Activated T-cell treated with anti-CD3 and anti-CD28 coated beads, Interleukin-2, amount 50 U/mL, for 24 hours (primary cell): Measurements from ENCODE around the gene SLC35A1.

Source experiments
- DNase-seq: peaks from one replicate; pipeline ENCODE4 v3.0.0-alpha.2; 2020
- H3K27ac Mint-ChIP-seq: 2 replicates; pipeline ENCODE4 v1.8.0; 2020; ENCODE audit warnings: mild to moderate bottlenecking, mixed read lengths
- H3K27me3 Mint-ChIP-seq: 2 replicates; pipeline ENCODE4 v1.8.0; 2020; ENCODE audit warnings: mixed read lengths
- H3K36me3 Mint-ChIP-seq: 2 replicates; pipeline ENCODE4 v1.8.0; 2020; ENCODE audit warnings: low read depth, mixed read lengths
- H3K4me1 Mint-ChIP-seq: 2 replicates; pipeline ENCODE4 v1.8.0; 2020; ENCODE audit warnings: low read depth, mixed read lengths
- H3K4me3 Mint-ChIP-seq: 2 replicates; pipeline ENCODE4 v1.8.0; 2020; ENCODE audit warnings: mild to moderate bottlenecking, moderate library complexity, mixed read lengths
- H3K9me3 Mint-ChIP-seq: 2 replicates; pipeline ENCODE4 v1.8.0; 2020; ENCODE audit warnings: mixed read lengths

Gene SLC35A1

DNA sequence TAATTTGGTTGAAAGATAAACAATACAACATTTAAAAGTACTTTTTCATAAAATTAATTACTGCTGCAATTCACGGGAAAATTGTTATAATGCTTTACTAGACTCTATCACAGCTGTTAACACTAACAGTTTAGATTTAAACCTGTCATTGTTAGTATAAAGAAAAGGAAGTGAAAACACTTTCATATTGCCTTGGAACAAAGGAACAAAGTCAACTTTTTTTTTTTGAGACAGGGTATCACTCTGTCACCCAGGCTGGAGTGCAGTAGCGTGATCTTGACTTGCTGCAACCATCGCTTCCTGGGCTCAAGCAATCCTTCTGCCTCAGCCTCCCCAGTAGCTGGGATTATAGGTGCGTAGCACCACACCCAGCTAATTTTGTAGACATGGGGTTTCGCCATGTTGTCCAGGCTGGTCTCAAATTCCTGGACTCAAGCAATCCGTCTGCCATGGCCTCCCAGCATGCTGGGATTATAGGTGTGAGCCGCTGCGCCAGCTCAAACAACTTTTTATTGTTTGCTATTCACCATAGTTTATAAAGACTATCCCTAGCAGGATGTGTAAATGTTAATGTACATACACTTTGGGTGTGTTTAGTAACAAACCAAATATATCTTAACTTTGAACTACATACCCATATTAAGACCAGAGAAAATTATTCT is 22.1 kb downstream of the SLC35A1 start:
- H3K27ac Mint-ChIP-seq: no peak overlapping the region

DNA sequence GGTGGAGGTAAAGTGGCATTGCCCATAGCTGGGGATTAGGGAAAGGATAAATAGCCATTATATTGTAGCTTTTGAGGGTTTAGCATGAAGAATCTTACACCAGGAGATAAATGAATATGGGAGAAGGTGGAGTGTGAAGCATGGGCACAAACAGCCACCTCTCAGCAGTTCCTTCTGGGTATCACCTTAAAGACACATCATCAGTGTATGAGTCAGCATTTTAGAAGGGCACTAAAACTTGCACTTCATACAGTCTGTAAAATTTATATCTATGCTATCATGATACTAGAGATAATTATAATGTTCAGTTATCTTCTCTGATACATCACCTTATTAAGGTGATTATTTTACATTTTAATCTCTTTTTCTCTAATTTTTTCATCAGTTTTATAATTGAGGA is 25.3 kb downstream of the SLC35A1 start:
- H3K4me3 Mint-ChIP-seq: no peak overlapping the region
- H3K9me3 Mint-ChIP-seq: no peaks in the 10 kb centered on the region
- H3K36me3 Mint-ChIP-seq: peaks cover 50% of the 10 kb centered on the region
- no peak for DNase-seq
- H3K4me1 Mint-ChIP-seq: peaks cover 6% of the 10 kb centered on the region
- H3K27me3 Mint-ChIP-seq: no peaks in the 10 kb centered on the region
- peak overlapping the region; percentile 26 for H3K27ac Mint-ChIP-seq

More for the DNA sequence above, 22.1 kb downstream of the SLC35A1 start:
- Mint-ChIP-seq H3K9me3 (no peaks in the 10 kb centered on the region), H3K36me3 (peaks cover 47% of the 10 kb centered on the region), H3K4me1 (peaks cover 12% of the 10 kb centered on the region), H3K27me3 (no peaks in the 10 kb centered on the region), H3K4me3 (no peak overlapping the region)
- DNase-seq: no peak

DNA sequence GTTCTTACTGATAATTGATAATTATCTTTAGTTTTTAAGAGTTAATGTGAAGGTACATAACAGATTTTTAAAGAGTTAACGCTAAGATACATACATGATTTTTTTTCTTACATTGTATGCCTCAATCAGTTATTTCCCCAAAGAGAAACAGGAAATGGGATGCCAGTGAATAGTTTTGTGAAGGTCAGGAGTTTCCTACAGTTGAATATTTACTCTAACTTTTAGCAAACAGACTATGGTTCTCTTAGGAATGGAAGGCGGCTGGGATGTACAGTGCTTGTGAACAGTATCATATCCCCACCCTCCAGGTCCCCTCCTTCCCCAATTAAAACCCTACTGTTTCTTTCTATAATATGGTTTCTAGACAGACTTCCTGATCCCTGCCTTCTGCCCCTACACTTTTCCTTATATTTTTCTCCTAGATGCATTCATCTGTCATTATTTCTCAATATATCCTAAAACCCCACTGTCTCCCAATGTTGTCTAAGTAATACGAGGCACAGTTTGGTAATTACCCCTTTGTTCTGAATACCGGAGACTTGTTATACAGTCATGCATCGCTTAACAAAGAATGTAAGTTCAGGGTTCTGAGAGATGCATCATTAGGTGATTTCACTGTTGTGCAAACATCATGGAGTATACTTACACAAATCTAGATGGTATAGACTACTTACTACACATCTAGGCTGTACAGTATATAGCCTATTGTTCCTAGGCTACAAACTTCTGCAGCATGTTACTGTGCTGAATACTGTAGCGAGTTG is 29.2 kb downstream of the SLC35A1 start:
- Mint-ChIP-seq H3K27ac (peak overlapping the region; percentile 5), H3K27me3 (no peaks in the 10 kb centered on the region), H3K9me3 (no peaks in the 10 kb centered on the region), H3K36me3 (peaks cover 68% of the 10 kb centered on the region), H3K4me3 (no peak overlapping the region), H3K4me1 (peaks cover 10% of the 10 kb centered on the region)
- DNase-seq: no peak

DNA sequence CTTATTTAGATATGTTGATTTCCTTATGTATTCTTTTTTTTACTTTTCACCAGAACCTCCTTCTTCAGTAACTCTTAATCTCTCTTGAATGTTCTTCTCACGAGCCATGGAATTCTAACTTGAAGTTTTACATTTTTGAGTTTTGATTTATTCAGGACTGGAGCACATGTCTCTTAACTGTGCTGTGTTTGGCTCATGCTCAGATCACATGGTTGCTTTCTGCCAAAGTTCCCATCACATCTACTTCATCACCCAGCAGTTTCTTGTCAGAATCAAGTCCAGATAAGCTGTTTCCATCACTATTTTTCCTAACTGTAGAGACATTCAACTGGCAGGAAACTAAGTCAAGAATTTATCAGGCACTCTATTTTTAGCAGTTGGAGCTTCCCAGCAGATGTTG is 31.7 kb downstream of the SLC35A1 start:
- H3K27ac Mint-ChIP-seq: peak overlapping the region; percentile 13
- H3K9me3 Mint-ChIP-seq: no peaks in the 10 kb centered on the region
- H3K27me3 Mint-ChIP-seq: no peaks in the 10 kb centered on the region
- no peak for DNase-seq
- peaks cover 75% of the 10 kb centered on the region for H3K36me3 Mint-ChIP-seq
- peaks cover 10% of the 10 kb centered on the region for H3K4me1 Mint-ChIP-seq
- H3K4me3 Mint-ChIP-seq: no peak overlapping the region

DNA sequence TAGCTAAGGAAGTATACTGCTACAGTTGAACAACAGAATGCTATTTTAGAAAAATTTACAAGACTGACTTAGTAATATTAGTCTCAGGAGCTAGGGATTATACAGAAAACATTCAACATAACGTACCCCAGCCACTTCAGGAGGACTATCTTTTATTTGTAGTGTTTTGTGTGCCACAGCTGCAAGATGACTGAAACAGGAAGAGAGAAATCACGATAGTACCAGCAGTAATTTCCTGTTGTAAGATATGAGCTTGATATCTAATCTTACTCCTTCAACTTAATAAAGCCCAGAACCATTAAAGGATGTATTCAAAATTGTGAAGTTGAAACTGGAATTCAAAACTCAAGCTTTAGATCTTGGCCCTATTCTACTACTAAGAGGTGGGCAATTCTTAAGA is 42.1 kb downstream of the SLC35A1 start:
- peaks cover 12% of the 10 kb centered on the region for H3K4me1 Mint-ChIP-seq
- H3K36me3 Mint-ChIP-seq: peaks cover 91% of the 10 kb centered on the region
- no peak for DNase-seq
- H3K27ac Mint-ChIP-seq: peak overlapping the region; percentile 71
- H3K9me3 Mint-ChIP-seq: no peaks in the 10 kb centered on the region
- H3K4me3 Mint-ChIP-seq: no peak overlapping the region
- no peaks in the 10 kb centered on the region for H3K27me3 Mint-ChIP-seq

DNA sequence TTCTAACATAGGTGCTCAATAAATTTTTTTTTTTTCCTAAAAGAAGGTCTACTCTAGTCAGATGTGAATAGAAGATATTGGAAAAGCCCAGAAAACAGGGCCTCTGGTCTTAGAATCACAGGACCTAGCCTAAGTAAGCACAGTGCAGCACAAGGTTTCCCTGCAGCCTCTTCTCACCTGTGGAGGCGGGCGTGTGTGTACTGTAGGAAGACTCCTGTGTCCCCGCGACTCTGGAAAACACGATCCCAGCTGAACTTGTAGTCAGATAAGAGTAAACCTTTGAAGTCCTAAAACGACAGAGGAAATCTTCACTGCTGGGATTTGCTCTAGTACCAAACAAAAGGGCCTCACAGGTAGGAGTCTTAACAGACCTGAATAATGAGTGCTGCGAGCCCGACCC is 45.7 kb downstream of the SLC35A1 start:
- H3K36me3 Mint-ChIP-seq: peaks cover 85% of the 10 kb centered on the region
- H3K4me3 Mint-ChIP-seq: no peak overlapping the region
- H3K4me1 Mint-ChIP-seq: peaks cover 12% of the 10 kb centered on the region
- H3K27me3 Mint-ChIP-seq: no peaks in the 10 kb centered on the region
- no peak for DNase-seq
- no peaks in the 10 kb centered on the region for H3K9me3 Mint-ChIP-seq
- H3K27ac Mint-ChIP-seq: peak overlapping the region; percentile 49

- Mint-ChIP-seq H3K4me1 (no peaks in the 10 kb centered on the region), H3K27me3 (no peaks in the 10 kb centered on the region), H3K27ac (no peak overlapping the region), H3K4me3 (no peak overlapping the region), H3K36me3 (peaks cover 82% of the 10 kb centered on the region), H3K9me3 (no peaks in the 10 kb centered on the region)
- no peak for DNase-seq
Observed at GRCh38 chr6:87522686-87523085, 49.9 kb downstream of the SLC35A1 start.

- peaks cover 3% of the 10 kb centered on the region for H3K4me1 Mint-ChIP-seq
- no peak overlapping the region for H3K27ac Mint-ChIP-seq
- H3K4me3 Mint-ChIP-seq: no peak overlapping the region
- H3K27me3 Mint-ChIP-seq: no peaks in the 10 kb centered on the region
- H3K9me3 Mint-ChIP-seq: no peaks in the 10 kb centered on the region
- peaks cover 80% of the 10 kb centered on the region for H3K36me3 Mint-ChIP-seq
- no peak for DNase-seq
Observed at GRCh38 chr6:87529221-87529620, 56.4 kb downstream of the SLC35A1 start.

- Mint-ChIP-seq H3K4me1 (peaks cover 1% of the 10 kb centered on the region), H3K4me3 (no peak overlapping the region), H3K27me3 (no peaks in the 10 kb centered on the region), H3K36me3 (peaks cover 67% of the 10 kb centered on the region), H3K9me3 (peaks cover 3% of the 10 kb centered on the region), H3K27ac (no peak overlapping the region)
- DNase-seq: no peak
Observed at GRCh38 chr6:87534377-87535047, 61.7 kb downstream of the SLC35A1 start.

GRCh38 chr6:87538510-87539260 is 65.9 kb downstream of the SLC35A1 start:
- Mint-ChIP-seq H3K27ac (no peak overlapping the region), H3K9me3 (peaks cover 12% of the 10 kb centered on the region), H3K27me3 (no peaks in the 10 kb centered on the region), H3K4me1 (no peaks in the 10 kb centered on the region), H3K36me3 (peaks cover 71% of the 10 kb centered on the region), H3K4me3 (no peak overlapping the region)
- DNase-seq: no peak

- no peaks in the 10 kb centered on the region for H3K27me3 Mint-ChIP-seq
- no peak overlapping the region for H3K4me3 Mint-ChIP-seq
- DNase-seq: no peak
- no peaks in the 10 kb centered on the region for H3K4me1 Mint-ChIP-seq
- peaks cover 12% of the 10 kb centered on the region for H3K9me3 Mint-ChIP-seq
- peaks cover 74% of the 10 kb centered on the region for H3K36me3 Mint-ChIP-seq
- no peak overlapping the region for H3K27ac Mint-ChIP-seq
Observed at GRCh38 chr6:87539554-87539953, 66.8 kb downstream of the SLC35A1 start.

- peaks cover 12% of the 10 kb centered on the region for H3K9me3 Mint-ChIP-seq
- no peaks in the 10 kb centered on the region for H3K27me3 Mint-ChIP-seq
- no peak overlapping the region for H3K27ac Mint-ChIP-seq
- DNase-seq: no peak
- H3K4me1 Mint-ChIP-seq: no peaks in the 10 kb centered on the region
- peaks cover 77% of the 10 kb centered on the region for H3K36me3 Mint-ChIP-seq
- H3K4me3 Mint-ChIP-seq: no peak overlapping the region
Observed at GRCh38 chr6:87540539-87540938, 67.8 kb downstream of the SLC35A1 start.

- H3K4me3 Mint-ChIP-seq: no peak overlapping the region
- no peaks in the 10 kb centered on the region for H3K27me3 Mint-ChIP-seq
- DNase-seq: no peak
- H3K9me3 Mint-ChIP-seq: peaks cover 12% of the 10 kb centered on the region
- H3K36me3 Mint-ChIP-seq: peaks cover 82% of the 10 kb centered on the region
- H3K27ac Mint-ChIP-seq: no peak overlapping the region
- H3K4me1 Mint-ChIP-seq: no peaks in the 10 kb centered on the region
Observed at GRCh38 chr6:87541041-87541440, 68.3 kb downstream of the SLC35A1 start.

DNA sequence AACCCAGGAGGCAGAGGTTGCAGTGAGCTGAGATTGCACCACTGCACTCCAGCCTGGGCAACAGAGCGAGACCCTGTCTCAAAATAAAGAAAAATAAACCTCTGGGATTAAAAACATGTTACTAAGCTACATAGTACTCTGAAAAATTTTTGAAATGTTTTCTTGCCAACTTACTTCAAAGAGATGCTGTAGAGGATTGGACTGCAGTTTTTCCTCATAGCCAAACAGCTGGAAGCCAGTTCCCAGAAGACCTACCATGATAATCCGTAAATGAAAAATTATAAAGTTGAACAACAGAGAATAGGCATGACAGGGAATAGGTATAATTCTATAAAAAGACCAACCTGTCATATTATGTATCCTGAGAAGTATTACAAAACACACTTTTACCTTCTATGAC is 69.0 kb downstream of the SLC35A1 start:
- no peaks in the 10 kb centered on the region for H3K27me3 Mint-ChIP-seq
- H3K4me1 Mint-ChIP-seq: no peaks in the 10 kb centered on the region

More for the DNA sequence above, 69.0 kb downstream of the SLC35A1 start:
- peaks cover 12% of the 10 kb centered on the region for H3K9me3 Mint-ChIP-seq
- peaks cover 88% of the 10 kb centered on the region for H3K36me3 Mint-ChIP-seq
- no peak overlapping the region for H3K27ac Mint-ChIP-seq
- DNase-seq: no peak
- no peak overlapping the region for H3K4me3 Mint-ChIP-seq
